Prostate gland (tissue), 2 donors: ENCODE measurements around the gene INAVA. TPM values are rescaled to one million over a fixed set of nuclear protein-coding genes. Genes with fewer than 3 reads are reported as not detected.
A peak's percentile ranks its signal among the peaks of the same experiment; 100 is the strongest.

ENCODE experiments used
- DNase-seq: peaks from one replicate; pipeline ENCODE4 v3.0.0-alpha.2; 2019; ENCODE audit warnings: low spot score
- H3K27ac ChIP-seq, 2 donors: fragments of 200-600 bp; sonication (generic); 2 replicates each; pipeline ENCODE4 v1.5.1; 2017 to 2019
- H3K27me3 ChIP-seq: fragments of 200-600 bp; sonication (generic); replicated peaks from 2 replicates; pipeline ENCODE4 v1.5.1; 2019; ENCODE audit not compliant: insufficient read depth
- H3K36me3 ChIP-seq, 2 donors: fragments of 200-600 bp; sonication (generic); 1 replicate in 1 of 2; 2 replicates in 1 of 2; pipeline versions ENCODE4 v1.5.1 to v1.8.1; 2017 to 2019
- H3K4me1 ChIP-seq: fragments of 200-600 bp; sonication (generic); replicated peaks from 2 replicates; pipeline ENCODE4 v1.5.1; 2019
- H3K4me3 ChIP-seq, 2 donors: fragments of 200-600 bp; sonication (generic); 2 replicates each; pipeline ENCODE4 v1.5.1; 2017 to 2019
- H3K9me3 ChIP-seq: fragments of 200-600 bp; sonication (generic); 2 replicates; pipeline ENCODE4 v1.5.1; 2017
- POLR2A ChIP-seq: fragments of 450-650 bp; IDR thresholded peaks from one replicate; pipeline ENCODE4 v1.6.1; 2016; ENCODE audit warnings: antibody characterized with exemption, mild to moderate bottlenecking
- POLR2AphosphoS5 ChIP-seq: sonication (generic); formaldehyde crosslinking; IDR thresholded peaks from one replicate; pipeline ENCODE4 v1.6.1; 2017; ENCODE audit warnings: antibody characterized with exemption
- WGBS: methylation state at CpG from one replicate; pipeline ENCODE4 v1.1.5; 2018; 5-methylcytosine and 5-hydroxymethylcytosine counted together
- intact Hi-C: fragments of 100-400 bp; cut with DNase I; formaldehyde crosslinking; loops from one replicate; pipeline ENCODE4 v1.14.2; 2022
- total RNA-seq, 2 donors: library from RNA; depleted of rRNA; stranded (reverse); fragments of >200 nt; gene quantifications; one replicate each; pipeline ENCODE4 v1.1.0, GENCODE V29; 2016
- TF ChIP-seq, protein P1 (sequence below), 4 experiments: fragments of 200-600 bp in 2 of 4; fragments of 450-650 bp in 2 of 4; sonication (generic) in 2 of 4; IDR thresholded peaks; 1 replicate in 3 of 4; 2 replicates in 1 of 4; pipeline ENCODE4 v1.5.1; 2016 to 2019; ENCODE audit warnings: antibody characterized with exemption in 4 of 4, mild to moderate bottlenecking in 2 of 4, moderate library complexity in 2 of 4

The INAVA gene, protein sequence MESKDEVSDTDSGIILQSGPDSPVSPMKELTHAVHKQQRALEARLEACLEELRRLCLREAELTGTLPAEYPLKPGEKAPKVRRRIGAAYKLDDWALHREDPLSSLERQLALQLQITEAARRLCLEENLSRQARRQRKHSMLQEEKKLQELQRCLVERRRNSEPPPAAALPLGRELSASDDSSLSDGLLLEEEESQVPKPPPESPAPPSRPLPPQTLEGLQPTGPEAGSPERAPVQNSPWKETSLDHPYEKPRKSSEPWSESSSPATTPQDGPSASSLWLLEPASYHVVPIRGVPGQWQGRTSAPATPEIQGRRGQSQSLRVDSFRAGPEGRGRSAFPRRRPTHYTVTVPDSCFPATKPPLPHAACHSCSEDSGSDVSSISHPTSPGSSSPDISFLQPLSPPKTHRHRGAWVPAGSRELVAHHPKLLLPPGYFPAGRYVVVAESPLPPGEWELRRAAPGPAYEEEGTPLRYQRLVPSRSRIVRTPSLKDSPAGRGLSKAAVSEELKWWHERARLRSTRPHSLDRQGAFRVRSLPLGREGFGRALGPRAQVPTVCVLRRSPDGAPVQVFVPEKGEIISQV
- total RNA-seq, result 10 to 100 TPM in 1 of 2 donors, 1 to 10 TPM in 1; 7.4 to 27.1 TPM

DNA sequence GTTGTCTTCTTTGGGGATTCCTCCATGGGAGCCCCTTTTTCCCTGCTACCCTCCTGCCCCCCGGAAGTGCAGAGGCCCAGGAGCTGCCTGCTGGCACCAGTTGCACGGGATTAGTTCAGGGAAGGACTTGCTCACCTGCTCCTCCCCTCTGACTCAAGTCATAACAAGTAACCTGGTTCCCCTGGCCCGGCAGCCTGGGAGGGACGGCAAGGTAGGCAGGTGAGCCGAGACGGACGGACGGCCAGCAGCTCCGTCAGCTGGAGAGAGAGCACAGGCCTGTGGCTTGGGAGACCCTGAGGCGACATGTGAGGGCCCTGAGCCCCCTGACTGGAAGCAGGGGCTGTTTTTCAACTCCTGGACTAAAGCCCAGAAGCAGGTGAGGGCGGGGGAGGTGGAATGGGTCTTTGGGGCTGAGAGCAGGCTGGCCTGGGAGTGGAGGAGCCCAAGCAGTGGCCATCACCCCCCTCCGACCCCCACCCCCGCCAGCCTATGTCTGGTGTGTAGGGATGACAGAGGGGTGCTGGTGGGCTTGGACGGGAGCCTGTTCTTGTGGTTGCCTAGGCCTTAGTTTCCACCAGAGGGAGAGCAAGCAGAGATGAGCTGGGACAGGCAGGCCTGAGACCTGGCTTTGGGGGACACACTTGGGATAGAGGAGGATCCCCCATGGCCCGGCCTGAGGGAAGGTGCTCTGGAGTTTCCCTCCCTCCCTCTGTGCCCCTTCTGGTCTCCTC is at the start of gene INAVA:
INAVA (plus strand) TSS at position 189 of the 731 bp plus-strand sequence. CDS start 3,501 bp downstream, outside the sequence.
- H3K9me3 ChIP-seq, result no peaks in the 10 kb centered on the region
- H3K4me1 ChIP-seq, result no peaks in the 10 kb centered on the region
- peak within 1 kb of the TSS; percentile 29 to 30 for H3K4me3 ChIP-seq
- H3K27ac ChIP-seq, result peak within 1 kb of the TSS; percentile 63 to 81
- H3K27me3 ChIP-seq, result no peaks in the 10 kb centered on the region
- intact Hi-C loops, result no loop called here
- DNase-seq, result peak; percentile 78
- no peaks in the 10 kb centered on the region for H3K36me3 ChIP-seq
- TF ChIP-seq POLR2A (peak; percentile 96), POLR2AphosphoS5 (peak; percentile 84)
- TF ChIP-seq, protein P1, sequence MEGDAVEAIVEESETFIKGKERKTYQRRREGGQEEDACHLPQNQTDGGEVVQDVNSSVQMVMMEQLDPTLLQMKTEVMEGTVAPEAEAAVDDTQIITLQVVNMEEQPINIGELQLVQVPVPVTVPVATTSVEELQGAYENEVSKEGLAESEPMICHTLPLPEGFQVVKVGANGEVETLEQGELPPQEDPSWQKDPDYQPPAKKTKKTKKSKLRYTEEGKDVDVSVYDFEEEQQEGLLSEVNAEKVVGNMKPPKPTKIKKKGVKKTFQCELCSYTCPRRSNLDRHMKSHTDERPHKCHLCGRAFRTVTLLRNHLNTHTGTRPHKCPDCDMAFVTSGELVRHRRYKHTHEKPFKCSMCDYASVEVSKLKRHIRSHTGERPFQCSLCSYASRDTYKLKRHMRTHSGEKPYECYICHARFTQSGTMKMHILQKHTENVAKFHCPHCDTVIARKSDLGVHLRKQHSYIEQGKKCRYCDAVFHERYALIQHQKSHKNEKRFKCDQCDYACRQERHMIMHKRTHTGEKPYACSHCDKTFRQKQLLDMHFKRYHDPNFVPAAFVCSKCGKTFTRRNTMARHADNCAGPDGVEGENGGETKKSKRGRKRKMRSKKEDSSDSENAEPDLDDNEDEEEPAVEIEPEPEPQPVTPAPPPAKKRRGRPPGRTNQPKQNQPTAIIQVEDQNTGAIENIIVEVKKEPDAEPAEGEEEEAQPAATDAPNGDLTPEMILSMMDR (IDR thresholded peaks at IDR 0.05), result peak in 1 of 4 experiments; percentile 12
- 65% methylated on average over 15 of the region's 15 CpGs for WGBS

DNA sequence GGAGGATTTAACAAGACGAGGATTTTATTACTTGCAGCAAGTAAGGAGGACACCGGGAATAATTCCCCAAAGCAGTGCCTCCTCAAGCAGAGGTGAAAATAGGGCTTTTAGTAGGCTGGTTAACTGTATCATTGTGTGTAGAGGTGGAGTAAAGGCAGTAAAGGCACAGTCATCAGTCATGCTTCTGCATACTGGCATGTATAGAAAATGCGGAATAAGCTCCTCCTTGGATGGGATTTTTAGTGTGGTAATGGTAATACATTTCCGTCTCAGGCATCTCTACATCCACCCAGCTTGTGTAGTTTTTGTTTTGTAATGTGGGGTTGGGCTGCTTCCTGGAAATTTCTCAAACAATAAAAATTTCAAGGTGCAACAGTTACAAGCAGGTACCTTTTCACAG is 49.3 kb upstream of the INAVA start:
- WGBS, result 79% methylated on average over 4 of the region's 4 CpGs
- no peaks in the 10 kb centered on the region for H3K9me3 ChIP-seq
- no peaks in the 10 kb centered on the region for H3K4me1 ChIP-seq
- peaks cover 2 to 4% of the 10 kb centered on the region in 2 donors for H3K36me3 ChIP-seq
- intact Hi-C loops, result no loop called here
- no peak for DNase-seq
- no peak overlapping the region for H3K27ac ChIP-seq
- H3K4me3 ChIP-seq, result no peak overlapping the region
- TF ChIP-seq, protein P1 (IDR thresholded peaks at IDR 0.05), result no peak
- TF ChIP-seq POLR2A, result no peak
- no peak for TF ChIP-seq POLR2AphosphoS5
- H3K27me3 ChIP-seq, result no peaks in the 10 kb centered on the region

- Histone ChIP-seq H3K9me3 (no peaks in the 10 kb centered on the region), H3K36me3 (peaks cover 2 to 4% of the 10 kb centered on the region in 2 donors), H3K27me3 (no peaks in the 10 kb centered on the region), H3K4me1 (no peaks in the 10 kb centered on the region), H3K4me3 (no peak overlapping the region), H3K27ac (no peak overlapping the region)
- WGBS, result 82% methylated on average over 1 of the region's 1 CpG
- TF ChIP-seq POLR2AphosphoS5 (no peak), POLR2A (no peak)
- TF ChIP-seq, protein P1 (IDR thresholded peaks at IDR 0.05), result no peak
- intact Hi-C loops, result no loop called here
- DNase-seq, result no peak
These were observed 48.3 kb upstream of the INAVA start for GRCh38 chr1:200846398-200846797.

GRCh38 chr1:200849430-200849829 is 45.3 kb upstream of the INAVA start:
- TF ChIP-seq, protein P1 (IDR thresholded peaks at IDR 0.05), result no peak
- TF ChIP-seq POLR2A (no peak), POLR2AphosphoS5 (no peak)
- Histone ChIP-seq H3K9me3 (no peaks in the 10 kb centered on the region), H3K27me3 (no peaks in the 10 kb centered on the region), H3K27ac (no peak overlapping the region), H3K4me3 (no peak overlapping the region), H3K4me1 (no peaks in the 10 kb centered on the region), H3K36me3 (peaks cover 2 to 4% of the 10 kb centered on the region in 2 donors)
- intact Hi-C loops, result no loop called here
- no peak for DNase-seq
- 93% methylated on average over 6 of the region's 6 CpGs for WGBS
